ENCODE data around the gene ZNF432.
A peak's percentile ranks its signal among the peaks of the same experiment; 100 is the strongest.
"Not testable (repeated sequence)": the region's sequence is repeated elsewhere in the genome, so short reads cannot be mapped to it uniquely, and the experiment has no call there.

ZNF432 gene

GRCh38 chr19:52048555-52049501 lies at the start of gene ZNF432:
TSS of gene ZNF432 (minus strand) at chr19:52048838. CDS start at chr19:52046868, 1,970 bp downstream.
- DNase-seq = peak; percentile 90

GRCh38 chr19:52096416-52096815 lies 47.8 kb upstream of the ZNF432 start:
- DNase-seq = peak; percentile 2

- peak; percentile 95 for DNase-seq
Measured at GRCh38 chr19:52095172-52096014, 46.8 kb upstream of the ZNF432 start, which contains the start of gene ZNF841. TSS of gene ZNF841 (minus strand) at chr19:52095765. CDS start at chr19:52084801, 10,964 bp downstream.

GRCh38 chr19:52094526-52095130 lies 46.0 kb upstream of the ZNF432 start:
- DNase-seq = peak; percentile 15

GRCh38 chr19:52086481-52086880 lies 37.8 kb upstream of the ZNF432 start:
- DNase-seq = peak; percentile 15

- DNase-seq = peak; percentile 53
Measured at GRCh38 chr19:52070496-52070895, 21.9 kb upstream of the ZNF432 start.

- DNase-seq = no peak
Measured at GRCh38 chr19:52069653-52070052, 21.0 kb upstream of the ZNF432 start.

GRCh38 chr19:52066258-52066863 lies 17.7 kb upstream of the ZNF432 start:
- no peak for DNase-seq

GRCh38 chr19:52065399-52065798 lies 16.8 kb upstream of the ZNF432 start:
- DNase-seq = no peak

- not testable (repeated sequence) for DNase-seq
Measured at GRCh38 chr19:52056480-52056879, 7.8 kb upstream of the ZNF432 start.

- not testable (repeated sequence) for DNase-seq
Measured at GRCh38 chr19:52051736-52052135, 3.1 kb upstream of the ZNF432 start.

- no peak for DNase-seq
Measured at GRCh38 chr19:52039169-52039568, 9.5 kb downstream of the ZNF432 start.

- DNase-seq = no peak
Measured at GRCh38 chr19:52034051-52034728, 14.4 kb downstream of the ZNF432 start.

GRCh38 chr19:52028780-52029123 lies 19.9 kb downstream of the ZNF432 start:
- DNase-seq = no peak

GRCh38 chr19:52028027-52028779 lies 20.4 kb downstream of the ZNF432 start, which contains the start of gene ZNF614:
TSS of gene ZNF614 (minus strand) at chr19:52028379. CDS start at chr19:52025745, 2,634 bp downstream.
- DNase-seq = peak; percentile 89

- DNase-seq = not testable (repeated sequence)
Measured at GRCh38 chr19:52026255-52026990, 22.2 kb downstream of the ZNF432 start.

- not testable (repeated sequence) for DNase-seq
Measured at GRCh38 chr19:52024478-52024877, 24.2 kb downstream of the ZNF432 start.

- no peak for DNase-seq
Measured at GRCh38 chr19:52022193-52022592, 26.4 kb downstream of the ZNF432 start.

- DNase-seq = no peak
Measured at GRCh38 chr19:52020506-52020905, 28.1 kb downstream of the ZNF432 start.

GRCh38 chr19:52010674-52011073 lies 38.0 kb downstream of the ZNF432 start:
- DNase-seq = no peak

All from EL (cell line).